ENCODE measurements around the gene LGR5.

GRCh38 chr12:71627438-71628002 is 187.9 kb downstream of the LGR5 start:
- TF ChIP-seq EZH2 (IDR thresholded peaks at IDR 0.05; ENCODE audit: low read length) (no peak), CTCF (optimal IDR thresholded peaks at IDR 0.05 in 1 of 3, IDR thresholded peaks at IDR 0.05 in 1 of 3, conservative IDR thresholded peaks at IDR 0.05 in 1 of 3; ENCODE audit: extremely low read depth in 1 of 3, insufficient read depth in 2 of 3, low read length in 3 of 3) (no peak)
